Central memory CD8-positive, alpha-beta T cell (primary cell): Measurements from ENCODE around the gene LAMB4.

Experiments used
- ATAC-seq: fragments of 150-1000 bp; cut with Tn5 transposase; replicated peaks from 2 replicates; pipeline ENCODE4 v1.10.0; 2022; ENCODE audit warnings: mild to moderate bottlenecking, moderate FRiP score, moderate number of reproducible peaks; ENCODE audit not compliant: poor library complexity, severe bottlenecking; ENCODE audit errors: extremely low read depth
- DNase-seq, 2 donors: peaks; one replicate each; pipeline ENCODE4 v3.0.0; 2021; ENCODE audit warnings: low spot score in 2 of 2
- H3K27ac Mint-ChIP-seq: one replicate; pipeline ENCODE4 v1.8.0; 2022; ENCODE audit warnings: low read depth, mild to moderate bottlenecking, moderate library complexity, mixed read lengths
- H3K27me3 Mint-ChIP-seq: one replicate; pipeline ENCODE4 v1.8.0; 2022; ENCODE audit warnings: mixed read lengths
- H3K36me3 Mint-ChIP-seq: one replicate; pipeline ENCODE4 v1.8.0; 2022; ENCODE audit warnings: mild to moderate bottlenecking, moderate library complexity, mixed read lengths; ENCODE audit not compliant: insufficient read depth
- H3K4me1 Mint-ChIP-seq: one replicate; pipeline ENCODE4 v1.8.0; 2022; ENCODE audit warnings: mixed read lengths
- H3K4me3 Mint-ChIP-seq: one replicate; pipeline ENCODE4 v1.8.0; 2022; ENCODE audit warnings: mild to moderate bottlenecking, moderate library complexity, mixed read lengths
- H3K9me3 Mint-ChIP-seq: one replicate; pipeline ENCODE4 v1.8.0; 2022; ENCODE audit warnings: mixed read lengths

The LAMB4 gene

DNA sequence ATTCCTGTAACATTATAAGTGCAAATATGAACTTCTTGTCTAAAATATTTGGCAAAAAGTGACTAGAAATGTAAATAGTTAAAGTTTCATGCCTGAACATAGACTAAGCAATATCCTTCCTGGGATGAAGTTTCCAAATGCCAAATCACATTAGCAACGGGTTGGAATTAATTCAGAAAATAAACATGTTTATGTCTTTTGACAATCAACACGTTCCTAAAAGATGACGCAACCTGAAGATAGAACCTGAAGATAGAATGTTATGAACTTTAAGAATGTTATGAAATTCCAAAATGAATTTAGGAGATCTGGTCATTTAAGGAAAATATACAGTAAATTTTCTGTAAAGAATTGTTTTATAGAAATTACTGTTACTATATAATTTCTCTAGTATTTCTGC lies 9.2 kb downstream of the LAMB4 start:
- H3K27me3 Mint-ChIP-seq: no peaks in the 10 kb centered on the region
- no peak overlapping the region for H3K4me3 Mint-ChIP-seq
- ATAC-seq (no peak), DNase-seq (no peak)
- no peaks in the 10 kb centered on the region for H3K36me3 Mint-ChIP-seq
- H3K27ac Mint-ChIP-seq: no peak overlapping the region
- H3K4me1 Mint-ChIP-seq: no peaks in the 10 kb centered on the region
- H3K9me3 Mint-ChIP-seq: no peaks in the 10 kb centered on the region

DNA sequence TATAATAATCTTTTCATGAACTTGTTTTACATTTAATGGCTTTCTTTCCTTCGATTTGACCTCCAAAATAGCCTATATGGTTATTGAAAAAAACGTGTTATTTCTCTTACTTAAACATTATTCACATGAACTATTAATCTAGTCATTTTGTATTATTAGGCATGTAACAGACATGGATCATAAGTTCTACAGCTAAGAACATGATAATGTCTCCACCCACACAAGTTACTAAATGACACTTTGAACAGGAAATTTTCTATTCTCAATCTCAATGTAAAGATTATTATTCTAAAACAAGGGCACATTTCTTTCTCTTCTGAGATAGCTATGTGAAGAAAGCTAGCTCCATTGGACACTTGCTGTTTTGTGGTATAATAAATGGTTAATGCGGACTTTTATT lies 10.0 kb downstream of the LAMB4 start:
- H3K27ac Mint-ChIP-seq: no peak overlapping the region
- no peak overlapping the region for H3K4me3 Mint-ChIP-seq
- no peaks in the 10 kb centered on the region for H3K27me3 Mint-ChIP-seq
- no peaks in the 10 kb centered on the region for H3K36me3 Mint-ChIP-seq
- no peaks in the 10 kb centered on the region for H3K9me3 Mint-ChIP-seq
- ATAC-seq: no peak
- H3K4me1 Mint-ChIP-seq: no peaks in the 10 kb centered on the region
- DNase-seq: no peak

DNA sequence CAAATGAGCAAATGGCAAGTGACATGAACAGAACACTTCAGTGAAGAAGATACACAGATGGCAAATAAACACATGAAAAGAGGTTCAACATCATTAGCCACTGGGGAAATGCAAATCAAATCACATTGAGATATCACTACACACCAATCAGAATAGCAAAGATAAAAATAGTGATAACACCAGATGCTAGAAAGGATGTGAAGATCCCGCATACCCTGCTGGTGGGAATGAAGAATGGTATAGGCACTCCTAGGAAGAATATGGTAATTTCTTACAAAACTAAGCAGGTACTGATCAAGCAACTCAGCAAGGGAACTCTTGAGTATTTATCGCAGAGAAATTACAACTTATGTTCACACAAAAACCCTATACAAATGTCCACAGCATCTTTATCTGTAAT lies 11.2 kb downstream of the LAMB4 start:
- Mint-ChIP-seq H3K4me3 (no peak overlapping the region), H3K27ac (no peak overlapping the region), H3K4me1 (no peaks in the 10 kb centered on the region), H3K27me3 (no peaks in the 10 kb centered on the region), H3K36me3 (no peaks in the 10 kb centered on the region), H3K9me3 (no peaks in the 10 kb centered on the region)
- DNase-seq (no peak), ATAC-seq (no peak)

DNA sequence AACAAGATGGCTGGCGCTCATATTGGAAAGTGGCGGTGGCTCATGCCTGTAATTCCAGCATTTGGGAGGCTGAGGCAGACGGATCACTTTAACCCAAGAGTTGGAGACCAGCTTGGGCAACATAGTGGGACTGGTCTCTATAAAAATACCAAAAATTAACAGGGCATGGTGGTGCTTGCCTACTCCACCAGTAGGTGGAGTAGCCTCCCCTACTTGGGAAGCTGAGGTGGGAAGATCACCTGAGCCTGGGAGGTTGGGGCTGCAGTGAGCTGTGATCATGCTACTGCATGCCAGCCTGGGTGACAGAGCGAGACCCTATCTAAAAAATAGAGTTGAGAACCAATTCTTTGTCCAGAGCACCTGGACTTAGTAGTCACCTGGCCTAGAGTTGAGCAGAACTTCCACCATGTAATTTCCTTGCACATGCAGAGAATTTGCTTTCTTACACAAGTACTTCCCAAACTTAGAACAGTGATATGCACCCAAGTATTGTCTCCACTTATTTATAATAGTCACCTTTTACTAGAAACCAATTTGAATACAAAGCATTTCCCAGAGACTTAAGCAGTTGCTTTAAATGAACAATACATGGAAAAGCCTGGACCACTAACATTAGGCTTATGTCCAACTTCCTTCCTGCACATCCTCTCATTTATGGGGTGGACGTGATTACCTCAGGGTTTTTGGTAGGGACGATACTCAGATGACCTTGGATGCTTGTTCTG lies 15.9 kb downstream of the LAMB4 start:
- ATAC-seq: no peak
- Mint-ChIP-seq H3K9me3 (no peaks in the 10 kb centered on the region), H3K36me3 (peaks cover 2% of the 10 kb centered on the region), H3K27ac (no peak overlapping the region), H3K4me3 (no peak overlapping the region), H3K4me1 (no peaks in the 10 kb centered on the region), H3K27me3 (no peaks in the 10 kb centered on the region)
- DNase-seq: no peak

DNA sequence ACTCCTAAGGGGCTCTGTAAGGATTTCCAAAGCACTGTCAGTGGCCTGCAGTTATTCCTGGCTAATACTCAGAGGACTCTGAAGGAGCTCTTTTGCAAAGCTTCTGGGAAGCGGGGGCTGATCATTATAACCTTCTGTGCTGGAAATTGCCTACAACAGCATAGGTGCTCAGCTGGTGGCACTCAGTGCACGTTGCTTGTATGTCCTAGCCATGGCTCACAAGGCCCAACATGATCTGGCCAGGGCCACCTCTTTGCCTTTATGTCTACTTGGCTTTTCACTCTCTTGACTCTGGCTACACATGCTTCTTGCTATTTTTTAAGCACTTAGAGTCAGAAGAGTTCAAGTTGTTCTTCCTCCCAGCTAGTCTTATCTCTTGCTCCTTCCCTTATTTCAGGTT lies 17.5 kb downstream of the LAMB4 start:
- Mint-ChIP-seq H3K9me3 (no peaks in the 10 kb centered on the region), H3K27me3 (no peaks in the 10 kb centered on the region), H3K27ac (no peak overlapping the region), H3K4me1 (no peaks in the 10 kb centered on the region), H3K4me3 (no peak overlapping the region), H3K36me3 (peaks cover 2% of the 10 kb centered on the region)
- DNase-seq (no peak), ATAC-seq (no peak)

DNA sequence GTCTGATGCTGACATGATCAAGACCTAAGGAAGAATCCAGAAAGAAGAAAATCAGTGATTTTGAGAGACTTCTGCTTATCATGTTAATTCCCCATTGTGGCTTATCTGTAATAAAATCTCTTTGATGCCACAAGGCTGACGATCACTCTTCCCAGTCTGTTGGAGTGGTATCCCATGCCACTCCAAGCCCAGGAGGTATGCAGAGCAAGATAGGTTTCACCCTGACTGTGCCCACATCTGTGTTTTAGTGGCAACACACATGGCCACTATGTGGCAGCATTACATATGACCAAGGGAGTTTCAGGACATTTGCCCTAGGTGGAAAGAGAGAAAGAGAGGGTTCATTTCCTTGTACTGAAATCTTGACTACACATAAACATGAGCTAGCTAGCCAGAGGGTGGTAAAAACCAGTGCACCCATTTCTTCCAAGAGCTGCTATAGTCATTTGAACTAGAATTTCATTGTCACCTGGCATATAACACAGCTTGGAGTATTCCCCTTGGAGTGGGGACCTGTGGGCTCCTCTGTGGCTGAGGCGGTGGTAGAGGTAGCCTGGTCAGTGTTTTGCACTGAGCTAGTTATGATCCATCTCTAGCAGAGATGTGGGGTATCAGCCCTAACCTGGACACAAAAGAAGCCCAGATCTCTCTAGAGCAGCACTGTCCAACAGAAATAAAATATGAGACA lies 20.8 kb downstream of the LAMB4 start:
- H3K36me3 Mint-ChIP-seq: peaks cover 2% of the 10 kb centered on the region
- no peaks in the 10 kb centered on the region for H3K4me1 Mint-ChIP-seq
- H3K9me3 Mint-ChIP-seq: no peaks in the 10 kb centered on the region
- H3K4me3 Mint-ChIP-seq: no peak overlapping the region
- no peak for ATAC-seq
- DNase-seq: no peak
- H3K27me3 Mint-ChIP-seq: no peaks in the 10 kb centered on the region
- no peak overlapping the region for H3K27ac Mint-ChIP-seq

DNA sequence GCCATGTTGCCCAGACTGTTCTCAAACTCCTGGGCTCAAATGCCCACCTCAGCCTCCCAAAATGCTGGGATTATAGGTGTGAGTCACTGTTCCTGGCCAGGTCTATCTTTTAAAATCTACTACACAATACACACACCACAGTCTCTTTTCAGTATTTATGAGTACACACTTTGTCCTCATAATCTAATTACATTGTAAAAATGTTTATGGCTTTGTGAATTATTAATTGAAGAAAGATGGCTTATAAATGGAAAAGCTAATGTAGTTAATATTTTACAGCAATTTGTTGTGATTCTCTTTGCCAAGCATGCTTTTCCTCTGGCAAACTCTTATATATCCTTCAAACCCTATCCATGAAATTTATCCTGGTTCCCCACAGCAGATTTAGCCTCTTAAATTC lies 22.0 kb downstream of the LAMB4 start:
- Mint-ChIP-seq H3K36me3 (peaks cover 2% of the 10 kb centered on the region), H3K4me3 (no peak overlapping the region), H3K27ac (no peak overlapping the region), H3K27me3 (no peaks in the 10 kb centered on the region), H3K9me3 (no peaks in the 10 kb centered on the region), H3K4me1 (no peaks in the 10 kb centered on the region)
- no peak for ATAC-seq
- DNase-seq: no peak

DNA sequence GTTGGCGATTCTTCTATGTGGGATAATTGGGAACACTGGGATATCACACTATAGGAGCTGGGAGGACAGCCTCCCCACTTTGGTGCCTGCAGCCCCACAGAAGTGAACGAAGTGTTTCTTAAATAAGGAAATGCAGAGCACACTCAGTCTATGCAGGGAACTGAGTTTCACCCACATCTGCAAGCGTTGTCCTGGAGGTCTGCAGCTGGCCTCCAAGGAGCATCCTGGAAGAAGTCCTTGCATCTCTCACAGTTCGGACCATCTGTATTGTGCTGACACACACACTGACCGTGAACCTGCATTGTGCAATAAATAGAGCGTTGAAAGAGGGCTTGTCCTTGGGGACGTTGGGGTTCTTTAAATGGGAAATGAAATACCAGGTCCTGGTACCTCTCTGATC lies 25.8 kb downstream of the LAMB4 start:
- ATAC-seq (no peak), DNase-seq (no peak)
- H3K36me3 Mint-ChIP-seq: no peaks in the 10 kb centered on the region
- no peak overlapping the region for H3K4me3 Mint-ChIP-seq
- no peaks in the 10 kb centered on the region for H3K9me3 Mint-ChIP-seq
- H3K4me1 Mint-ChIP-seq: no peaks in the 10 kb centered on the region
- peaks cover 1% of the 10 kb centered on the region for H3K27me3 Mint-ChIP-seq
- no peak overlapping the region for H3K27ac Mint-ChIP-seq

DNA sequence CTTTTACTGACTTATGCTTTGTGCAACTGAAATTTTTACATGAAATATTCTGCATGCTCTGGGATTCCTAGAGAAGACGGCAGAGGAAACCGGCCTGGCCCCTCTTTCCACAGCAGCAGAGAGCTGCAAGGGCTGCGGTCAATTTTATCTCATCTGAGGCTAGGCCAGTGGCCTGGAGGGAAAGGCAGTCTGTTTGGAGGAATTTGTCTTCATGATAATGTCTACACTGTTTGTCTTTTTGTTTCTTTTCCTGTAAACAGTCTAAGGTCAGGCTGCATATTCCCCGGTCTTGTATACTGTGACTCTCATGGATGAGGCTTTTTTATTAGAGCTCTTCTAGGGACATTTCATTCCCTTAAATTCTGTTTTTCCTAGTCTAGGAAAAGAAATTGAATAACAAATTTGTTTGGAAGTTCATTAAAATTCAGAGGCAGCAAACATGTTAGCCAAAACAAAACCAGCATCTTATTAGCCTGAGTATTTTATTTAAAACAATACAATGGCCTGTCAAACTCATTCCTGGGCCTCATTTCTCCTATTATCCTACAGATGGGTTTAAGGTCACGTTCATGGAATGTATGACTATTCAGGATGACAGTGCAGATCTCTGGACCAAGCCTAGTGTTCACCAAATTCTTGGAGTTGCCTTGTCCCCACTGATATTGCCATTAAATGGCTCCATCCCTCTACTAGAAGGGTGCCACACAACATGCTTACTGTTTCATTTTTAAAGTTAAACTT lies 26.4 kb downstream of the LAMB4 start:
- ATAC-seq: no peak
- DNase-seq: no peak
- Mint-ChIP-seq H3K4me3 (no peak overlapping the region), H3K27ac (no peak overlapping the region), H3K4me1 (no peaks in the 10 kb centered on the region), H3K9me3 (no peaks in the 10 kb centered on the region), H3K36me3 (no peaks in the 10 kb centered on the region), H3K27me3 (peaks cover 7% of the 10 kb centered on the region)

DNA sequence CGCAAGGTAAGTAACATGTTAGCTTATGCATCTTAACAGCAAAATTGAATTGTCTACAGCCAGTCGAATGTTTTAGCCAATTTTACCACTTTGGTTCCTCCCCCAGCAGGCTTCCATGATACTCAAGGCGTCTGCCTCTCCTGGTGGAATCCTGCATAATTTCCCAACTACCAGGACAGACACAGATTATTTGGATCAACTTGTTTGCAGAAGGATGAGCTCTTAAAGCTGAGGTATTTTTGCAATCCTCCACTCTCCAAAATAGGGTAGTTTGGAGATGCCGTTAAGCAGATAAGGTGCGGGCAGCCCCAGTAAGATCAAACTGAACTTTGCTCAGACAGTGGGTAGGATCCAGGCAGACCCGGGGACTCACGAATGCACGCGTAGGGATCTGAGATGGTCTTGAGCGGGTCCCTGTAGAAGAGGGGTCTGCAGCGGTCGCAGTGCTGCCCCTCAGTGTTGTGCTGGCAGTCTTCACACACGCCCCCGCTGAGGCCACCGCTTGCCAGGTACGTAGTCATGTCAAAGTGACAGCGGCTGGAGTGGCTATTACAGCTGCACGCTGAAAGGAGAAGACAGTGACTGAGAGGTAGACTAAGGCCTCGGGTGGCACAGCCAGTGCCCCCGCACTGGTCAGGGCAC lies 27.4 kb downstream of the LAMB4 start:
- ATAC-seq (no peak), DNase-seq (no peak)
- Mint-ChIP-seq H3K36me3 (no peaks in the 10 kb centered on the region), H3K9me3 (no peaks in the 10 kb centered on the region), H3K4me1 (no peaks in the 10 kb centered on the region), H3K27me3 (peaks cover 9% of the 10 kb centered on the region), H3K4me3 (no peak overlapping the region), H3K27ac (no peak overlapping the region)

DNA sequence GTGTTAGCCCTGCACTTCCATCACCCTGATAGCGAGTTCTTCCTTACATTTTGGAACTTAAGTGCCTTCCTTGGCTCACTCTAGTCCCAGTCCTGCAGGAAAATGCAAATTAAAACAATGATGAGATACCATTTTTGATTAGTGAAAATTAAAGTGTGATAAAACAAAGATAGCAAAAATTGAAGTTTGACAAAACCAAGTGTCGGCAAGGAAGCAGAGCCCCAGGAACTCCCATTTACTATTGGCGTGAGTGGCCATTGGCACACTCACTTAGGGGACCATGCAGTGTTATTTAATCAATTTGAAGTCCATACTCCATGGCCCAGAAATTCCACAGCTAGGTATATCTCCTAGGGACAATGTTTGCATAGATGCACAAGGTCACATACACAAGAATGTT lies 28.4 kb downstream of the LAMB4 start:
- H3K36me3 Mint-ChIP-seq: no peaks in the 10 kb centered on the region
- no peak for ATAC-seq
- peaks cover 9% of the 10 kb centered on the region for H3K27me3 Mint-ChIP-seq
- no peaks in the 10 kb centered on the region for H3K4me1 Mint-ChIP-seq
- no peak overlapping the region for H3K4me3 Mint-ChIP-seq
- DNase-seq: no peak
- H3K9me3 Mint-ChIP-seq: no peaks in the 10 kb centered on the region
- H3K27ac Mint-ChIP-seq: no peak overlapping the region

DNA sequence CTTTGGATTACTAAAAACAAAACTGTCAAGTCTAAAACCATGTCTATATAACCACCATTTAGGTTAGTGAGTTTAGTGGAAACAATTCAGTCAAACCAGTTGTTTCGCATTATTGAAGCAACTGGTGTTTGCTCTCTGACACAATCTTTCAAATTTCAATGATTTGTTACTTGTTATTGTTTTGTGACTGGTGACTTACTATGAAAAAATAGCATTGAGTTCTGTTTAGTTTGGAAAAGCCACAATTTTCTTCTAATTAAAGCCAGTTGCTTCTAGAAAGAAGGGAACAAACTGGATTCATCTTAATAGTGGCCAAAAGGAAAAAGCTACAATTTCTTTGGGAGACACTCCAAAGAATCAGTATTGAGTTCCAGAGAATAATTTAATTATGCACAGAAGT lies 30.4 kb downstream of the LAMB4 start:
- no peaks in the 10 kb centered on the region for H3K9me3 Mint-ChIP-seq
- DNase-seq (no peak), ATAC-seq (no peak)
- H3K4me1 Mint-ChIP-seq: no peaks in the 10 kb centered on the region
- no peak overlapping the region for H3K4me3 Mint-ChIP-seq
- H3K27ac Mint-ChIP-seq: no peak overlapping the region
- peaks cover 28% of the 10 kb centered on the region for H3K27me3 Mint-ChIP-seq
- no peaks in the 10 kb centered on the region for H3K36me3 Mint-ChIP-seq
